Neural crest cell (in vitro differentiated cells): ENCODE data around the gene FAM227A. TPM values are rescaled to one million over a fixed set of nuclear protein-coding genes. Genes with fewer than 3 reads are reported as not detected.
"Not testable (repeated sequence)": the region's sequence is repeated elsewhere in the genome, so short reads cannot be mapped to it uniquely, and the experiment has no call there.

Experiments
- DNase-seq: peaks from one replicate; pipeline ENCODE4 v3.0.0; 2021; ENCODE audit warnings: low read depth, mixed read lengths, low spot score
- H3K27ac Mint-ChIP-seq: one replicate; pipeline ENCODE4 v1.8.0; 2021; ENCODE audit warnings: mild to moderate bottlenecking, mixed read lengths; ENCODE audit not compliant: unreplicated experiment
- H3K27me3 Mint-ChIP-seq: 2 replicates; pipeline ENCODE4 v1.8.0; 2021; ENCODE audit warnings: low read depth, mild to moderate bottlenecking, mixed read lengths
- H3K36me3 Mint-ChIP-seq: 2 replicates; pipeline ENCODE4 v1.8.0; 2021; ENCODE audit warnings: low read depth, mild to moderate bottlenecking, mixed read lengths
- H3K4me1 Mint-ChIP-seq: 2 replicates; pipeline ENCODE4 v1.8.0; 2021; ENCODE audit warnings: mixed read lengths
- H3K4me3 Mint-ChIP-seq: one replicate; pipeline ENCODE4 v1.8.0; 2021; ENCODE audit warnings: mild to moderate bottlenecking, mixed read lengths
- H3K9me3 Mint-ChIP-seq: 2 replicates; pipeline ENCODE4 v1.8.0; 2021; ENCODE audit warnings: mixed read lengths
- total RNA-seq: library from RNA; stranded (reverse); gene quantifications from 2 replicates; pipeline ENCODE4 v1.2.1, GENCODE V29; 2021
- TF ChIP-seq, protein P1 (sequence below): fragments of 200-600 bp; sonication (generic); conservative IDR thresholded peaks from 2 replicates; pipeline ENCODE4 v1.5.0; 2021; ENCODE audit warnings: antibody characterized with exemption, mild to moderate bottlenecking

The FAM227A gene
- total RNA-seq, 1 donor from 2014 or later: 7.8 TPM

DNA sequence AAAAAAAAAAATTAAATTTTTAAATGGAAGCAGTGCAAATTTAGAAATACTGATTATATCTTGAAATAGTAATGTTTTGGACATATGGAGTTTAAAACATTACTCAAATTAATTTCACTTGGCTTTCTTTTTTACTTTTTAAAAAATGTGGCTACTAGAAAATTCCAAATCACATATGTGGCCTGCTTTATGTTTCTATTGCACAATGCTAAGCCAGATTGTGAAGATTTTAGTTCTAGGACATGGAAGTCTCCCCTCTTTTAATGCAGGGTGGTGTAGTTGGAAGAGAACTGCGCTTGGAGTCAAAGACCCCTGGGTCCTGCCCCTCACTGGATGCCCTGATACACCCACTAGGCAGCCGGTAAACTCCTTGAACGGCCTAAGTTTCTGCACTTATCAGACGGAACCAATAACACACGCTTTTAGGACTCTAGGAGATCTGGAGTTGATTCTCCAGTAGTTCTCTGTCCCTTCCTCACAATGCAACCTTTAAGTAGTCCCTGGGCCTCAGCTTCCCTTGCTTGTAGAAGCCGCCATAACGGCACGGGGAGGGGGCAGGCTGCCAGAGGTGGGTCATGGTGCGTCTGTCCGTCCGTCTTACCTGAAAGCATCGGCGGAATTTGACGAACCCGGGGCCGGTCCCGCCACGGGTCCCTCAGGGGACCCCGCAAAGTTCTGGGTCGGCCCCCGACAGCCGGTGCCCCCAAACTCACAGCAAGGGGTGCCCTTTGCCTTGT, 505 bp downstream of the FAM227A start:
- Mint-ChIP-seq H3K27ac (peak overlapping the region; percentile 100), H3K4me3 (peak overlapping the region; percentile 97), H3K9me3 (no peaks in the 10 kb centered on the region), H3K4me1 (peaks cover 18% of the 10 kb centered on the region), H3K36me3 (peaks cover 3% of the 10 kb centered on the region), H3K27me3 (no peaks in the 10 kb centered on the region)
- no peak for DNase-seq
- TF ChIP-seq, protein P1, sequence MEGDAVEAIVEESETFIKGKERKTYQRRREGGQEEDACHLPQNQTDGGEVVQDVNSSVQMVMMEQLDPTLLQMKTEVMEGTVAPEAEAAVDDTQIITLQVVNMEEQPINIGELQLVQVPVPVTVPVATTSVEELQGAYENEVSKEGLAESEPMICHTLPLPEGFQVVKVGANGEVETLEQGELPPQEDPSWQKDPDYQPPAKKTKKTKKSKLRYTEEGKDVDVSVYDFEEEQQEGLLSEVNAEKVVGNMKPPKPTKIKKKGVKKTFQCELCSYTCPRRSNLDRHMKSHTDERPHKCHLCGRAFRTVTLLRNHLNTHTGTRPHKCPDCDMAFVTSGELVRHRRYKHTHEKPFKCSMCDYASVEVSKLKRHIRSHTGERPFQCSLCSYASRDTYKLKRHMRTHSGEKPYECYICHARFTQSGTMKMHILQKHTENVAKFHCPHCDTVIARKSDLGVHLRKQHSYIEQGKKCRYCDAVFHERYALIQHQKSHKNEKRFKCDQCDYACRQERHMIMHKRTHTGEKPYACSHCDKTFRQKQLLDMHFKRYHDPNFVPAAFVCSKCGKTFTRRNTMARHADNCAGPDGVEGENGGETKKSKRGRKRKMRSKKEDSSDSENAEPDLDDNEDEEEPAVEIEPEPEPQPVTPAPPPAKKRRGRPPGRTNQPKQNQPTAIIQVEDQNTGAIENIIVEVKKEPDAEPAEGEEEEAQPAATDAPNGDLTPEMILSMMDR: no peak

DNA sequence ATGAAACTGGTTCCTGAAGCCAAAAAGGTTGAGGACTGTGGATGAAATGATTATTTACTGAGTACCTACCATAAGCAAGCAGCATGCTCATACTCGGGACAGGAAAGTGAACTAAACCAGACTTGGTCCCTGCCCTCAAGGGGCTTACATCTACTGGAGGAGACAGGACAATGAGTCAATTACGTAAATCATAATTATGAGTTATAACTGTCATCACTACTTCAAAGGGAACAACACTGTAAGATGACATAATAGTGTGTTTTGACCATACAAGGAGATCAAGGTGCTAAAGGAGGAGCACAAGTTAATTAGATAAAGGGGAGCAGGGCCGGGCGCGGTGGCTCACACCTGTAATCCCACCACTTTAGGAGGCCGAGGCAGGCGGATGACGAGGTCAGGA, 2.5 kb downstream of the FAM227A start:
- Mint-ChIP-seq H3K4me1 (peaks cover 18% of the 10 kb centered on the region), H3K27ac (peak overlapping the region; percentile 51), H3K4me3 (peak overlapping the region; percentile 67), H3K9me3 (no peaks in the 10 kb centered on the region), H3K36me3 (peaks cover 5% of the 10 kb centered on the region), H3K27me3 (no peaks in the 10 kb centered on the region)
- TF ChIP-seq, protein P1: no peak
- DNase-seq: no peak

DNA sequence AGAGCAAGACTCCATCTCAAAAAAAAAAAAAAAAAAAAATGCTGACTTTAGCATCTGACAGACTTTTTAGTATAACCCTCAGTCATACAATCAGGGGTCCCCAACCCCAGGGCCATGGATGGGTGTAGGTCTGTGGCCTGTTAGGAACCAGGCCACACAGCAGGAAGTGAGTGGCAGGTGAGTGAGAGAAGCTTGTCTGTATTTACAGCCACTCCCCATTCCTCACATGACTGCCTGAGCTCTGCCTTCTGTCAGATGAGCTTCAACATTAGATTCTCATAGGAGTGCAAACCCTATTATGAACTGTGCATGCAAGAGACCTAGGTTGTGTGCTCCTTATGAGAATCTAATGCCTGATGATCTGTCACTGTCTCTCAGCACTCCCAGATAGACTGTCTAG, 3.3 kb downstream of the FAM227A start:
- TF ChIP-seq, protein P1: no peak

DNA sequence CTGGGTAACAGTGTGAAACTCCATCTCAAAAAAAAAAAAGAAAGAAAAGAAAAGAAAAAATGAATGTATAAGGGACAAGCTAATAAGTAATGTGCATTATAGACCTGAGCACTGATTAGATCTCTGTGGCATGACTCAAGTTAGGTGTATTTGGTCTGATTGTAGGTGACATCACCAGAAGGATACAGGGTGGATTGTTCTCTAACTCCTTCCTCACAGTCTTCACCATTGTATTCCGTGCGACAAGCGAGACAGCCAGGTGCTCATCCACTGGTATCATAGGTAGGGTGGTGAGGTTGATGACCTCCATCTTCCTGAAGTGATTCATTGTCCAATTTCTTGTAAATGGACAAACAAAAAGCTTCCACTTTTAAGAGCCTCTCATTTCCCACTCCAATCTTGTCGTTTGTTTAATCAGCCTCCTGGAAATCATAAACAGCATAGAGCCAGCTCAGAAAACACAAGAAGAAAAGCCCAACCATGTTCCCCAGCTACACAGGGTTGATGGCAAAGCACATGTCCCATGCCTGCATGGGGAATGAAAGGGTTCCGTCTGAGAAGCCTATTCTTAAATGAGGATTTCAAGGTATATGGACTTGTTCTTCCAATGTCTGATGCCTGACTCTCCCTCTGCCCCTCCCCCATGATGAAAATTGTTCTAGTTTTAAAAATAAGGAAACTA, 6.2 kb downstream of the FAM227A start:
- no peaks in the 10 kb centered on the region for H3K4me1 Mint-ChIP-seq
- no peaks in the 10 kb centered on the region for H3K27me3 Mint-ChIP-seq
- H3K4me3 Mint-ChIP-seq: no peak overlapping the region
- H3K36me3 Mint-ChIP-seq: peaks cover 5% of the 10 kb centered on the region
- no peak for DNase-seq
- H3K27ac Mint-ChIP-seq: no peak overlapping the region
- H3K9me3 Mint-ChIP-seq: no peaks in the 10 kb centered on the region
- TF ChIP-seq, protein P1: no peak

More for the DNA sequence above, 3.3 kb downstream of the FAM227A start:
- H3K27me3 Mint-ChIP-seq: no peaks in the 10 kb centered on the region
- peaks cover 5% of the 10 kb centered on the region for H3K36me3 Mint-ChIP-seq
- no peaks in the 10 kb centered on the region for H3K9me3 Mint-ChIP-seq
- H3K4me3 Mint-ChIP-seq: peak overlapping the region; percentile 54
- no peak for DNase-seq
- H3K27ac Mint-ChIP-seq: no peak overlapping the region
- peaks cover 18% of the 10 kb centered on the region for H3K4me1 Mint-ChIP-seq

DNA sequence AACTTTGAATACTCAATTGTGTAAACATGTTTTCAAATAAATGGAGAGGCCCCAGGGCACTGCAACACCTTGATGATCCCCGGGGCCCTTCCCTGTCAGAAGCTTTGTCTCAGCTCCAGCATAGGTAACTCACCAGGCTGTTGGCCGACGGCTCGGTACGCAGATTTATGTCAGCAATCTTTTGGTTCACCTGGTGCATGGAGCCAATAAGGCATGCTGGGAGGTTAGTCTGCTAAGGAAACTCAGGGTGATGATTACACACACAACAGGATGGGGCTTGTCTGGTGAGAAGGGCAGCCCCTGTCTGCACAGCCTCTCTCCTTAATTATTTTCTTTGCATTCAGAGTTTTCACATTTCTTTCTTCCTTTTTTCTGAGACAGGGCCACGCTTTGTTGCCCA, 10.8 kb downstream of the FAM227A start:
- Mint-ChIP-seq H3K36me3 (peaks cover 5% of the 10 kb centered on the region), H3K27ac (no peak overlapping the region), H3K4me3 (no peak overlapping the region), H3K9me3 (no peaks in the 10 kb centered on the region), H3K27me3 (no peaks in the 10 kb centered on the region), H3K4me1 (no peaks in the 10 kb centered on the region)
- no peak for DNase-seq
- TF ChIP-seq, protein P1: no peak

DNA sequence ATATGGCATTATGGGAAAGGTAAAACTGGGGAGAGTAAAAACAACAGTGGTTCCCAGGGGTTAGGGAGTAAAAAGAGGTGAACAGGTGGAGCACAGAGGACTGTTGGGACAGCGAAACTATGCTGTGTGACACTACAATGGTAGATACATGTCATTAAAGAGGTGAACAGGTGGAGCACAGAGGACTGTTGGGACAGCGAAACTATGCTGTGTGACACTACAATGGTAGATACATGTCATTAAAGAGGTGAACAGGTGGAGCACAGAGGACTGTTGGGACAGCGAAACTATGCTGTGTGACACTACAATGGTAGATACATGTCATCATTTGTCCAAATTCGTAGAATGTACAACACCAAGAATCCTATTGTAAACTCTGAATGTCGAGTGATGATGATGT, 11.9 kb downstream of the FAM227A start:
- not testable (repeated sequence) for H3K4me1 Mint-ChIP-seq, H3K36me3 Mint-ChIP-seq, H3K4me3 Mint-ChIP-seq

More for the DNA sequence above, 11.9 kb downstream of the FAM227A start:
- DNase-seq, H3K27ac Mint-ChIP-seq, H3K27me3 Mint-ChIP-seq, H3K9me3 Mint-ChIP-seq: not testable (repeated sequence)
